GM21529 (cell line): ENCODE data around the gene COL11A2.
"Not testable (repeated sequence)": the region's sequence is repeated elsewhere in the genome, so short reads cannot be mapped to it uniquely, and the experiment has no call there.

Experiments
- ATAC-seq: cut with Tn5 transposase; IDR thresholded peaks from one replicate; pipeline ENCODE4 v1.9.1; 2021; ENCODE audit not compliant: unreplicated experiment

COL11A2 gene

DNA sequence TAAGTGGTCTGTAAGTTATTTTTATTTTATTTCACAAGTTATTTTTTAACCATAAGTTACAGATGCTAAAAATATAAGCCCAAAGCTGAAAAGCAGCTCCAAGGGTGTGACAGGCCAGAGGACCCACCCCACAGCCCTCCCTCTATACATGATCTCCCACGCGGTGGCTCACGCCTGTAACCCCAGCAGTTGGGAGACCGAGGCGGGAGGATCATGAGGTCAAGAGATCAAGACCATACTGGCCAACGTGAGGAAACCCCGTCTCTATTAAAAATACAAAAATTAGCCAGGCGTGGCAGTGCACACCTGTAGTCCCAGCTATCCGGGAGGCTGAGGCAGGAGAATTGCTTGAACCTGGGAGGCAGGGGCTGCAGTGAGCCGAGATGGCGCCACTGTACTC, 32.2 kb downstream of the COL11A2 start:
- no peak for ATAC-seq

DNA sequence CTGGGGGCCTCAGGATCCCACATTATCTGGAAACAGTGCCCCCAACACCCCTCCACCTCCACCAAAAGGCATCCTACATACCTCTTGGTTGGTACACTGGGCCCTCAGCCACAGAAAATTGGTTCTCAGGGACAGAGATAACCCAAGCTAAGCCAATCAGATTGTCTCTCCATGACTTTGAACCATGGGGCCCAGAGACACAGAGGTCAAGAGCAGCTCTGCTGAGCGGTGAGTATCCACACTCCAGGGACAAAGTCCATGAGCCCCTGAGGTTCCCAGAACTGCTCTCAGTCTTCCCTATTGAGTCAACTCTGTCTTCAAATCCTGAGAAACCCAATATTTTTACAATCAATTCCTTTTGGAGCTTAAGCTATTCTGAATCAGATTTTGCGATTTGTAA, 35.3 kb downstream of the COL11A2 start:
- ATAC-seq, result no peak

DNA sequence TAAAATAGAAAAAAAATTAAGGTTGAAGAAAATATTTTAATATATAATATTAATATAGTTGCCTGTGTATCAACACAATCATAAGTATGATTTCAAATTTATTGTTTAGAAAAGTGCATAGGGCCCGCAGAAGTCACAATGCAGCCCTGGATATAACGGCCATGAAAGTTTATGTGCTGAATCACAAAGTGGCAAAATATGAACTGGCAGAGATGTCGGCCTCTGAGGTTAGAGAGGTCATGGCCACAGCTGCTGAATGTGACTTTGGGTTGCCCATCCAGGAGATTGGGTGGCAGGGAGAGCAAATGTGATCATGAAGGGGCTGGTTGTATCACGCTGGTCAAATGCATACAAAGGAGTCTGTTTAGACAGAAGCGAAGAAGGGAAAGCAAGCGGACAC, 35.7 kb downstream of the COL11A2 start:
- no peak for ATAC-seq

DNA sequence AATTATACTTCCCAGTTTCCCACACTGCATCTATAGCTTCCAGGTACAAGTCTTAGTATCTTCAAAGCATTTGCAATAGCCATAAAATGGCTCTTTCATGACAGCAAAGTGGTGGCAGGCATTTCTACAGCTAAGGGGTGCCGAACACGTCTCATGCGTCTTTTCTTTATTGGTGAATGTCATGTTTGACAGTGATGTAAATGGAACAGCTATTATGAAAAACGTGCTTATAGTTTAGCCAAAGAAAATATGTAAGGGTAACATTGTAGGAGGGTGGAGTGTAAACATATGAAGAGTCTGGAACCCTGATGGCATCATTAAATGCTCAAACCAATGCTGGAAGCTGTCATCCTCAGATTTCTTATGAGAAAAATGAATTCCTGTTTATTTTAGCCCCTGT, 37.9 kb downstream of the COL11A2 start:
- no peak for ATAC-seq

DNA sequence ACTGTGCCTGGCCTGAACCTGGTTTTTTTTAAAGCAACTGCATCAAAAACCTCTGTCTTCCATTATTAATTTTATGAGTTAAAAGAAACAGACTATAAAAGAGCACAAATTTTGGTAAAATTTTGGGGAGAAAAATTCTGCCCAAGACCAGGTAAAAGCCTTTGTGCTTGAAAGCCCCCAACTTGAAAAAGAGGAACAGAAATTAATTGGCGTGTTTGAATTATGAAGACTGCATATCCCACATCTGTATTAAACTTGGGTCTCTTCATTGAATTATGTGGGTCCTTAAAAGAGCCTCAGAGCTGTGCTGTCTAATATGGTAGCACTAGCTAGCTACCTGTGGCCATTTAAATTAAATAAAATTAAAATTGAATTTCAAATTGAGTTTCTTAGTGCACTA, 41.2 kb downstream of the COL11A2 start:
- ATAC-seq, result no peak

DNA sequence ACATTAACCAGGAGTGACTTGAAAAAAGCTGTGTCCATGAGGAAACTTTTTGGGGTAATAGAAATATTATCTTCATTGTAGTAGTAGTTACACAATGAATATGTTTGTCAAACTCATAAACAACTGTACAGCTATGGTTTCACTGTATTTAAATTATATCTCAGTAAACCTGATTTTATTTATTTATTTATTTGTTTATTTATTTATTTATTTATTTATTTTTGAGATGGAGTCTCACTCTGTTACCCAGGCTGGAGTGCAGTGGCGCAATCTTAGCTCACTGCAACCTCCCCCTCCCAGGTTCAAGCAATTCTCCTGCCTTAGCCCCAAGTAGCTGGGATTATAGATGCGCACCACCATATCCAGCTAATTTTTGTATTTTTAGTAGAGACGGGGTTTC, 41.7 kb downstream of the COL11A2 start:
- ATAC-seq, result not testable (repeated sequence)

DNA sequence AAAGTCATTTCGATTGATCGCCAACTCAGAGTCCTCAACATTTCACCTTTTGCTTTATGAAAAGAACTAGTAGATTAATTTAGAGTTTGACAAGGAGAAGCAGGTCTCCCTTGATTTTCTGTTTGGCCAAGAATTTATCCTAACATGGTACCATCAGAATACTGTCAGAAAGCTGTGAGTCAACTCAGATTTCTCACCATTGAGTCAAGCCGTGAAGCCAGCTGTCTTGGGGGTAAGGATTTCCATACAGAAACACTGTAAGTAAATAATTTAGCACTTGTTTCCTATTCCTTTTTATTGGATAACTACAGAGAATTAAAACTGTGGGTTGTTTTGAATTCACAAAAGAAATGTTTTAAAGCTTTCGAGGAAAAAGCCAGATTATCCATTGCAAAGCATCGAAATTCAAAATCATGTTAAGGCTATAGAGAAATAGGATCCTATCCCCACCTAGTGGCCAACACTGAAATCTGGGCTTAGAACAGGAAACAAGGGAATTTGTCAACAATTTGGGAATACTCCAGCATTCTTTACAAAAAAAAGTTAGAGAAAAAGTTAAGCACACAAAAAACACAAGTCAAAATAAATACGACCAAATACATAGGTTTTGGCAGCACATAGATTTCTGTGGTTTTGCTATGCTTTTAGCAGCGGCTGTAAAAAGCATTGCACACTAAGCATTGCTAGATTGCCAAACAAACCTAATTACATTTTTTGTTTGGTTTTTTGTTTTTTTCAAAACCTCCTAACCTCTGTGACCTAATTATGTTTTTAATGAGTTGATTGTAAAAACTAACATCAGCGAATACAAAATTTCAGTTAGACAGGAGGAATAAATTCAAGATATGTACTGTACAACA, 44.2 kb downstream of the COL11A2 start:
- ATAC-seq, result no peak

DNA sequence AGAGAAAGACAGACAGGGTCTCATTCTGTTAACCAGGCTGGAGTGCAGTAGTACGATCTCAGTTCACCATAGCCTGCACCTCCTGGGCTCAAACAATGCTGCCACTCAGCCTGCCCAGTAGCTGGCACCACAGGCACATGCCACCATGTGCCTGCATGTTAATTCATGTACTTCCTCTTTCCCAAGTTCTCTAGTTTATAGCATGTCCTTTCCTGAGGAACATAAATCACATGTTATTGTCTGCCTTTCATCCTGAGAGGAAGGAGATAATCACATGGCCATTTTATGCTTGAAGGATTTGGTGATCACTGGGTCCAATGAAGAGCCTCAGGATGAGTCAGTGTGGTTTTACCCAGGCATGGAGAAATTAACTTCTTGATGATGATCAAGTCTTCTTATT, 47.9 kb downstream of the COL11A2 start:
- ATAC-seq, result no peak

DNA sequence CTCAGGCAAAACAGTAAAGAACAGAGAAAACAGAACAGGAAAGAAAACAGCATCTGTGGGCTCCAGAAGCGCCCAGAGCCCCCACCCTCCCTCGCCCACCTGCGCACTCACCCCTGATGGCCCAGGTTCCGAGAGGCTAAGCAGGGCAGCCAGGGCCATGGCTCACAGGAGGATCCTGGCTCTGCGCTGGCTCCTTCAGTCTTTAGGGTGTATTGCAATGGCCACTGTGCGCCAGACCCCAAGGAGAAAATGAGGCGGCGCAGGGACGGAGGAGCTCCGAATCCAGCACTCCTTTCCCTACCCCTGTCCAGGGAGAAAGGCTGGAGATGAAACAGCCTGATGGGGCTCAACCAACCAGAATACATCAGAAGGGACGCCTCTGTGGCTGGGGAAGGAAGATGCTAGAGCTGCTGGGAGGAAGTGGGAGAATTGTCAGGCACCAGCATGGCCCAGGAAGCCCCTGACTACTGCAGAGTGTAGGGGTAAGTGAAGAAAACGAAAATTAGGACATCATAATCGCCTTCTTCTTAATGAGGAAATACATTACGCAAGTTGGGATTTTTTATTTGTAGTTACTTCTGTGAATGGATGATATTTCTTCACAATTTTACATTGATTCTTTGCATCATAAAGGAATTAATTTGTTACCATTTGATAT, 49.0 kb downstream of the COL11A2 start:
- no peak for ATAC-seq

DNA sequence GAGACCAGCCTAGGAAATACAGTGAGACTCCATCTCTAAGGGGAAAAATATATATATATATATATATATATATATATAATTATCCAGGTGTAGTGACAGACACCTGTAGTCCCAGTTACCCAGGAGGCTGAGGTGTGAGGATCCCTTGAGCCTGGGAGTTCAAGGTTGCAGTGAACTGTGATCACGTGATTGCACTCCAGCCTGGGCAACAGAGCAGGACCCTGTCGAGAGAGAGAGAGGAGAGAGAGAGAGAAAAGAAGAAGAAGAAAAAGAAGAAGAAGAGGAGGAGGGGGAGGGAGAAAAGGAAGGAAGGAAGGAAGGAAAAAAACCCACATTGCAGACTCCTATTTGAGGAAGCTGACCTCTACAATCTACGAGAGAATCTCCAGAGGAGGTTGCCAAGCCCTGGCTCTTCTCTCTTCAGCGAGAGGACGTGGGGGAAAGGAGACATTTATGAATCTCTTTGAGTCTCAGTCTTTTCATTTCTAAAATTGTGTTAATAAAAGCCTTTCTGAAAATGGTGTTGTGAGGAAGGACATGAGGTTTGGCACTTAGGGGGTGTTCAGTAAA, 49.7 kb downstream of the COL11A2 start:
- ATAC-seq, result no peak

DNA sequence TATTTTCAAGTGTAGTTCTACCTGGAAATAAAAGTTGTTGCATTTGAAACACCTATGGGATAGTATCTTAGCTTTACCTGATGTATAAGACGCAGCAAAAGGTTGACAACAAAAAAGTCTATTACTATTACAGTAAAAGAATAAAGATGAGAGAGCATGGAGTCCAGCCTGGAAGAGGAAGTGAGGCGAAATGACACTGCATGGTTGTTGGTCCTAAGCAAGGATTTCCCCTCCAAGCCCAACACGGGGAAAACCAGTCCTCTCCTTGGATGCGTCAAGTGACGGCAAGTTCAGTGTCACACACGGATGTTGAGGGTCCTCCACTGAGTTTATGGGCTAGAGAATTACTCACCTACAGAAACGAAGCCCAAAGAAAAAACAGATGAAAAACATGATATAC, 51.7 kb downstream of the COL11A2 start:
- no peak for ATAC-seq

DNA sequence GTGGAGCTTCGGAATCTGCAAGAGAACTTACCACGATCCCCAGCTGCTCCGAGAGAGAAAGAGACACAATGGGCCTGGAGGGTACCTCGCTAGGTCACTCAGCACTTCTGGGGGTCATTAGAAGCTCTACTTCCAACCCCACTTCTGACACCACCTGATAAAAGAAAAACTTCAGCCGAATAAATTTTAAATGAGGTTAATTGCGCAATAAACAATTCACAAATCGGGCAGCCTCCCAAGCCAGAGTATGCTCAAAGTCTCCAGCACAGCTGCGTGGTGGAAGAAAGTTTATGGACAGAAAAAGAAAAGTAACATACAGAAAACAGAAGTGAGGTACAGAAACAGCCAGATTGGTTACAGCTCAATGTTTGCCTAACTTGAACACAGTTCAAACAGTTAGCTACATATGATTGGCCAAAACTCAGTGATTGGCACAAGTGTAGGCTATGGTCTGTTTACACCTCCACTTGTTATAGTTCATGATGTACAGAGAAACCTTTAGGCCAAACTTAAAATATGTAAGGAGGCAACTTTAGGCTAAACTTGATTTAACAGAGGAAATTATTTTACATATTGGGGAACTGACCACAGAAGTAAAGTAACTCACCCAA, 52.6 kb downstream of the COL11A2 start:
- no peak for ATAC-seq

DNA sequence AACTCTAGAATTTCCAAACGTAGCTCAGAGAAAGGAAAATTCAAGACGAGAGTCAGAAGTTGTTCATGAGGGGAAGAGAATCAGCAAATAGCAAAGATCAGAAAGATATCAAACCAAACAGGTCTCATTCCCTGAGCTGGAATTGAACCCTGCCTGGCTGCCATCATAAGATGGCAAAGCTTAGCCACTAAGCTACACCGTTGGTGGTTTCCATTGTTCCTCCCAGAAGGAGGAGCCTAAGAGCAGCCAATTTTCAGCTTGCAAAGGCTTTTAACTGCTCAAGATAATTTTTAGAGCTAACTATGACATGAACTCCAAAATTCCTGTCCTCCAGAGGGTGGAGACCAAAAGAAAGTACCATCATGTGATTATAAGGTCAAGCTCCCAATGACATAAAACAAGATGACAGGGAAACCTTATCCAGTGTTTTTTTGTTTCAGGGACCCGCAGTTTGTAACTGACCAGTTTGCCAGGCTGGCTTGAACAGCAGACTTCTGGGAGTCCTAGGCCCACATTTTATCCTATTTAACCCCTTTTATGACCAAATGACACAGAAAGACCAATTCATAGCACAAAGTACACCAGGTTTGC, 55.9 kb downstream of the COL11A2 start:
- ATAC-seq, result no peak

DNA sequence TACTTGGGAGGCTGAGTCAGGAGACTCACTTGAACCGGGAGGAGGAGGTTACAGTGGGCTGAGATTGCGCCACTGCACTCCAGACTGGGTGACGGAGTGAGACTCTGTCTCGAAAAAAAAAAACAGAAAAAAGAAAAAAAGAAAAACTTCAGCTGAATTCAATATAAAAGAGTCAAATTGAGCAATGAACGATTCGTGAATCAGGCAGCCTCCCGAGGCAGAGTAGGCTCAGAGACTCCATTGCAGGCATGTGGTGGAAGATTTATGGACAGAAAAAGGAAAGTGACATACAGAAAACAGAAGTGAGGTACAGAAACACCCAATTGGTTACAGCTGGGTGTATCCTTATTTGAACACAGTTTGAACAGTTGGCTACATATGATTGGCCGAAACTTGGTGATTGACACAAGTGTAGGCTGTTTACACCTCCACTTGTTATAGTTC, 60.2 kb downstream of the COL11A2 start:
- ATAC-seq, result no peak

DNA sequence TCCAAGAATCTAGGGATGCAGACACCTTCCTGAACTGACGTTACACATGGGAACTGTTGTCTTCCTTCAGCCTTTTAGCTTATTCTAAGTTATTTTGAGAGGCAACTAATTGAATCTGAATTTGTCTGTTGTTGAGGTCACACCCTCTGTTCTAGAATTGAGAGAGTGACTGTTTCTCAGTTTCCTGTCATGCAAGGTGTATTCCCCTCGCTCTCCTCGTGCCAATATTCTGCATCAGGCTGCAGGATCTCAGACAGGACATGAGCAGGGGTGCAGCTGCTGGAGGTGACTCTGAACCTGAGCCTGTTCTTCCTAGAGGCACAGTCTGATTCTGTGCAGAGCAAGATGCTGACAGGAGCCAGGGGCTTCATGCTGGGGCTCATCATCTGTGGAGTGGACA, 63.9 kb downstream of the COL11A2 start:
- peak; percentile 64 for ATAC-seq

DNA sequence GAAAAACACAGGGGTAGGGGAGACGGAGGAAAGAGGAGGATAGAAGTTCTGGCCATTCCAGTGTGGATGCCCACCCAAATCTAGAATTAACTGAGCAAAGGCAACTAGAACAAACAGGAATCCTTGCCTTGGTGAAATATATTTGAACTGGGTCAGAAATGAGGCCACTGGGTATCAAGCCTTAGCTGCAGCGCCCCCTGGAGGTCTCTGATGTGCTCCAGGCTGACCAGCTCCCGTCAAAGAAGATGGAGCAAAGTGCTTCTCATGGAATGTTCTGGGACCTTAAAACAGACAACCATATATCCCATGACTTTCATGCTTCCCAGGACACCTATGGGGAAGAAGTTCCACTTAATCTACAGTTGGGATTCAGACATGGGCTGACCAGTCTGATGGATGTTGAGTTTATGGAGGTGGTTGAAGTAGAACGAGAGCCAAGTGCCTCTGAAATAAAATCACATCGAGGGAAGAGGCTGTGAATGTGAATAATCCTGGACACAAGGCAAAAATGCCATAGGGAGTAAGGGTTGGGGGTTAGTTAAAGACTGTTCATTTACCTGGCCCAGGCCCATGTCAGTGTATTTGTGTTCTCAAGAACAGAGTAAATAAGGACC, 66.1 kb downstream of the COL11A2 start:
- ATAC-seq, result no peak

DNA sequence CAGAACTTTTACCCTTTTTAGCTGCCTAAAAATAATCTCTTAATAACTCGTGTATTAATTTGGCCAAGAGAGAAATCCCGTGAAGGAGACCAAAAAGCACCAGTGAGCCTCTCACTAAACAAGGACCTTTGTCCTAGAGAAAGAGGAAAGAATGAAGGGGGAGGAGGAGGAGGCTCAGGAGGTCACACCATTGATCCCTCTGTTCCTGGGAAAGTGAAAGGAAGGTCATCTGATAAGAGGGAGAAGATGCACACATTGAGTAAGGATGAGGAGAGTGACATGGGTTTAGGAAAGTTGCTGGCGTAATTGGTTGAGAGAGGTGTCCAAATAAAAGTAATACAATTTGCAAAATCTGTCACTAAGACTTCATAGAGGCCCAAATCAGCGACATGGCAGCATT, 67.3 kb downstream of the COL11A2 start:
- no peak for ATAC-seq

DNA sequence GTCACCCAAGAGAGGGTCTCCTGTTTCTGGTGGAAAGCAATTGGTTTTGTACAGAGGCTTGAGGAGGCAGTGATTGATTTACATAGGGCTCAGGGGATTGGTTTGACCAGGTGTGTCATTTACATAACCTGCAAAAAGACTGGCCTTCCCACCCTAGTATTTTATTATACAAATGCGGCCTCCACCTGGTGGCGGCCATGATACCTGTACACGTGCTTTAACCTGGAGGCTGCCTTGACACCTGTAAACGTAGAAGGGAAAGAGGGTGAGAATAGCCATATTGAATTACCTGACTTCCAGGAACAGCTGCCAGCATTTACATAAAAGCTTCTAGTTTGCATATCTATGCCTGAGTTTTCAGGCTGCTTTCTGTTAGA, 67.8 kb downstream of the COL11A2 start:
- no peak for ATAC-seq

DNA sequence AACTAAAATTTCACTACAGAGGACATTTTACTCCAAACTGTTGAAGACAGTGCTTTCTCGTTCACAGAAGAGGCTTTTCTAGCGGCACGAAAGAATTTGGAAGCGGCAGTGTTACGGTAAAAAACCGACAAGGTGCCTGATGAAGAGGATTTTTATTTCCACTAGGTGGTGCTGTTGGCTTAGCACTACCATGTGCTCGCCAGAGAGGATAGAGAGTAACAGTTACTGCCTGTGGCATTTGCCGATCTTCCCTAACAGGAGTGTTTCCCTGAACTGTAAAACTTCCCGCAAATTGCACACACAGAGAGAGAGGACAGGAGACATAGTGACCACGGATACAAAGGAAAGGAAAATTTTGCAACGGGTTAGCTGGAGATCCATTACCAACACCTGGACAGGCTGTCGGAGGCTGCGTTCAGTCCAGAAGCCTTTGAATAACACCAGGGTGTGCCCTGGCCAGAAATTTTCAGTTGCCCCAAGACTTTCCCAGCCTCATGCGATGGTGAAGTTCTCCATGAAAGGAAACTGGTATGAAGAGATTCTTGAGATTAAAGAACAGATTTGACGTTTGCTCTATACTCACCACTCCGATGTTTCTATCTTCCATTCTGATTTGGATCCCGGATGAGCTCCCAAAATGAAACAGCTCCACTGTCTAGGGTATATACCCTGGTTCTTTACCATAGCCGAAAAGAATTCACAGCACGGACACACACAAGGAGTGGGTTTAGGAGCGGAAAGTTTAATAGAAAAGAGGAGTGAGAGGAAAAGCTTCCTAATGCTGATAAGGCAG, 68.3 kb downstream of the COL11A2 start:
- ATAC-seq, result no peak

DNA sequence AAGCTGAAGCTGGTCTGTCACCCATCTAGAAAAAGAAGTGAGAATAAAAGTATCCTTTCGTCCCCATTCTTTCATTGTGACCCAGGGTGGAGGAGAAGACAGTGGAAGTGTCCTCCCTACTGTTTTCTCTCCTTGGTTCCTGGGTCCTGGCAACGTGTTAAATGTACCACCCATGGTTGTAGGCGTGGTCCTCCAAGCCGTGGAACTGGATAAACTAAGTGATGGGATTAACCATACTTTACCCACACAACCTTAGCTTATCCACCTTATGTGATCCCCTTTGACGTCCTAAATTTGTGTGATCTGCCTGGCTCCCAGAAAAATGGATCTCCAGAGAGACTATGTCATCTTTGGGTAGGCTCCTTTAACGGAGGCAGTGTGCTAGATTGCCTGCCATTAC, 69.1 kb downstream of the COL11A2 start:
- no peak for ATAC-seq
